Measurements from ENCODE around the gene MEGF10.
A peak's percentile ranks its signal among the peaks of the same experiment; 100 is the strongest.

Gene MEGF10

DNA sequence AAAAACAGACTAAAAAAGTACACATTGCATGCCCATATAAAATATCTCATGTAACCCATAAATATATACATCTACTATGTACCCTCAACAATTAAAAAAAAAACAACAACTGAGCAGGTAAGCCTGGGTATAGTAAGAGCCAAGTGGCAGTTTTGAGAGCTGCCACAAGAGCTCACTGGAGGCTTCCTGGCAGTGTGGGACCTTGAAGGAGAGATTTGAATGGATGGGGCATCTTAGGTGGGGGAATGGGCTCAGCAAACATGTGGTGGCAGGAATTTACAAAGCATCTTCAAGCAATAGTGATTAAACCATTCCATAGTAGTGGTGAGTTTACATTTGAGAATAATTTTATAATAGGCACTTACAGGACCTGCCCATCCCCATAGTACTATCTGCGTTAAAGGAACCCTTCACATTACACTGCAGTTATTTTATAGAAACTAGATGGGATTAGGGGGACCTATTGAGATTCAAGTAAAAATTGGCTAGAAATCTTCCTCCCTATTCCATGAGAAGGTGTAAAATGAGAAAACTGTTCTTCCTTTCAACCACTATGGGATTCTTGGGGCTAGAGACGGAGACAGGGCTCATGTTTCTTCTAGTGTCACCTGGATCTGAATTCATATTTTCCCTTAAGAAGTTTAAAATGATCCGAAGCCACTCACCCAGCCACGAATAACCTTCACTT, 6.9 kb downstream of the MEGF10 start:
- TF ChIP-seq, protein P1, sequence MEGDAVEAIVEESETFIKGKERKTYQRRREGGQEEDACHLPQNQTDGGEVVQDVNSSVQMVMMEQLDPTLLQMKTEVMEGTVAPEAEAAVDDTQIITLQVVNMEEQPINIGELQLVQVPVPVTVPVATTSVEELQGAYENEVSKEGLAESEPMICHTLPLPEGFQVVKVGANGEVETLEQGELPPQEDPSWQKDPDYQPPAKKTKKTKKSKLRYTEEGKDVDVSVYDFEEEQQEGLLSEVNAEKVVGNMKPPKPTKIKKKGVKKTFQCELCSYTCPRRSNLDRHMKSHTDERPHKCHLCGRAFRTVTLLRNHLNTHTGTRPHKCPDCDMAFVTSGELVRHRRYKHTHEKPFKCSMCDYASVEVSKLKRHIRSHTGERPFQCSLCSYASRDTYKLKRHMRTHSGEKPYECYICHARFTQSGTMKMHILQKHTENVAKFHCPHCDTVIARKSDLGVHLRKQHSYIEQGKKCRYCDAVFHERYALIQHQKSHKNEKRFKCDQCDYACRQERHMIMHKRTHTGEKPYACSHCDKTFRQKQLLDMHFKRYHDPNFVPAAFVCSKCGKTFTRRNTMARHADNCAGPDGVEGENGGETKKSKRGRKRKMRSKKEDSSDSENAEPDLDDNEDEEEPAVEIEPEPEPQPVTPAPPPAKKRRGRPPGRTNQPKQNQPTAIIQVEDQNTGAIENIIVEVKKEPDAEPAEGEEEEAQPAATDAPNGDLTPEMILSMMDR (IDR thresholded peaks at IDR 0.05; ENCODE audit: unreplicated experiment in 3 of 3): no peak
- Mint-ChIP-seq H3K27me3 (ENCODE audit: low read depth) (no peaks in the 10 kb centered on the region), H3K4me1 (peaks cover 43% of the 10 kb centered on the region), H3K4me3 (no peak overlapping the region), H3K27ac (no peak overlapping the region), H3K36me3 (ENCODE audit: low read depth) (no peaks in the 10 kb centered on the region), H3K9me3 (no peaks in the 10 kb centered on the region)

GRCh38 chr5:127298036-127298429, 7.4 kb downstream of the MEGF10 start:
- H3K27me3 Mint-ChIP-seq (ENCODE audit: low read depth): no peaks in the 10 kb centered on the region
- H3K4me3 Mint-ChIP-seq: no peak overlapping the region
- TF ChIP-seq, protein P1 (IDR thresholded peaks at IDR 0.05; ENCODE audit: unreplicated experiment in 3 of 3): no peak
- H3K27ac Mint-ChIP-seq: no peak overlapping the region
- H3K9me3 Mint-ChIP-seq: no peaks in the 10 kb centered on the region
- H3K36me3 Mint-ChIP-seq (ENCODE audit: low read depth): no peaks in the 10 kb centered on the region
- H3K4me1 Mint-ChIP-seq: peaks cover 47% of the 10 kb centered on the region

DNA sequence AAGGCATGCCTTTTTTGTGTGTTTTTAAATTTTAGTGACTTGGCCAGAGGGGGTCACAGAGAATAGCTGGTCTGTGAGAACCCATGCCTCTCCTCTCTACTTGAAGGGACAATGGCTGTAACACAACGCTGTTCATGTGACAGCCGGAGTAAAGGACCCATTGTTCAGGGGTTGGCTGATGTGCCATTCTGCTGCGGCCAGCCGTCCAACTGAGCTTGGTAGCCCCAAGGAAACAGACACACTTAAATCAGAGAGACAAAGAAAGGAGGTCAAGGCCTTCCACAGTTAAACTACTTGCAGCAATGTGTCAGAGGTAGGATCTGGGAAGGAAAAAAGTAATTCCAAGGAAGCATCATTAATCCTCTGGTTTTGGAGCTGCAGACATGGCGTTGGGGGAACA, 8.1 kb downstream of the MEGF10 start:
- H3K27me3 Mint-ChIP-seq (ENCODE audit: low read depth): no peaks in the 10 kb centered on the region
- TF ChIP-seq, protein P1 (IDR thresholded peaks at IDR 0.05; ENCODE audit: unreplicated experiment in 3 of 3): no peak
- H3K4me1 Mint-ChIP-seq: peaks cover 46% of the 10 kb centered on the region
- no peaks in the 10 kb centered on the region for H3K9me3 Mint-ChIP-seq
- no peaks in the 10 kb centered on the region for H3K36me3 Mint-ChIP-seq (ENCODE audit: low read depth)
- peak overlapping the region in 1 of 3 experiments; percentile 61 for H3K4me3 Mint-ChIP-seq
- H3K27ac Mint-ChIP-seq: no peak overlapping the region

- H3K27ac Mint-ChIP-seq: no peak overlapping the region
- peak overlapping the region in 1 of 3 experiments; percentile 43 for H3K4me3 Mint-ChIP-seq
- H3K36me3 Mint-ChIP-seq (ENCODE audit: low read depth): no peaks in the 10 kb centered on the region
- TF ChIP-seq, protein P1 (IDR thresholded peaks at IDR 0.05; ENCODE audit: unreplicated experiment in 3 of 3): no peak
- no peaks in the 10 kb centered on the region for H3K27me3 Mint-ChIP-seq (ENCODE audit: low read depth)
- peaks cover 42% of the 10 kb centered on the region for H3K4me1 Mint-ChIP-seq
- no peaks in the 10 kb centered on the region for H3K9me3 Mint-ChIP-seq
Measured at GRCh38 chr5:127299678-127300077, 9.1 kb downstream of the MEGF10 start.

DNA sequence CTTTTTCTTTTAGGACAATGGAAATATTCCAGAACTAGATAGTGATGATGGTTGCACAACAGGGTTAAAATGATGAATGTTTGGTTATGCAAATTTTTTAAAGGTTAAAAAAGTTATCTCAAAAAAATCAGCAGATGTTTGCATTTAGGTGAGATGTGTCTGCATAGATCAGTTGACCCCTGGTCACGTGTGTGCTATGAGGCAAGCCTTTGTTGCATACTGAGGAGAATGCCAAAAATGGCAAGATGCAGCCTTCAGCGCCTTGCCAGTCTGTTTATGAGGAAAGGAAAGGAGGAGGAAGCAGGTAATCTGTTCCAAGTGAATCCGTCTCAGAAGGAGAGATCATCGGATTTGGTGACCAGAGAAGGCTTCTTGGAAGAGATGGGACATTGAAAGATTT, 11.9 kb downstream of the MEGF10 start:
- no peak overlapping the region for H3K4me3 Mint-ChIP-seq
- H3K4me1 Mint-ChIP-seq: peaks cover 57% of the 10 kb centered on the region
- H3K27ac Mint-ChIP-seq: no peak overlapping the region
- H3K27me3 Mint-ChIP-seq (ENCODE audit: low read depth): no peaks in the 10 kb centered on the region
- TF ChIP-seq, protein P1 (IDR thresholded peaks at IDR 0.05; ENCODE audit: unreplicated experiment in 3 of 3): no peak
- H3K9me3 Mint-ChIP-seq: no peaks in the 10 kb centered on the region
- H3K36me3 Mint-ChIP-seq (ENCODE audit: low read depth): no peaks in the 10 kb centered on the region

DNA sequence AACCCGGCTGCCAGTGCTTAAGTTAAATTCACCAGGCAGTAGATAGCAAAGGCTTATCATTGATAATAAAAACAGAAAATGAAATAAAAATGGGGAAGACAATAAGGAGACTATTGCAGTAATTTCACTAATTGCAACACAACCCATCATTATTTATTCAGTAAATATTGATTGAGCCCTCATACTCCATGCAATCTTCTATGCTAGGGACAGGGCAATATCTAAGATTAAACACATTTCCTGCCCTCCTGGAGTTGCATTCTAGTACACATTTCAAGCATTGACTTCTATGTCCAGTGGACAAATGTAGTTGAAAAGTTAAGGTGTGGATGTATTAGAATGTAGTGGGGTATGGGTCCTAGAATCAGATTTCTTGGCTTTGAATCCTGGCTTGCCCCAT, 12.8 kb downstream of the MEGF10 start:
- no peak overlapping the region for H3K4me3 Mint-ChIP-seq
- TF ChIP-seq, protein P1 (IDR thresholded peaks at IDR 0.05; ENCODE audit: unreplicated experiment in 3 of 3): no peak
- H3K4me1 Mint-ChIP-seq: peaks cover 58% of the 10 kb centered on the region
- no peaks in the 10 kb centered on the region for H3K9me3 Mint-ChIP-seq
- H3K27ac Mint-ChIP-seq: no peak overlapping the region
- H3K27me3 Mint-ChIP-seq (ENCODE audit: low read depth): no peaks in the 10 kb centered on the region
- H3K36me3 Mint-ChIP-seq (ENCODE audit: low read depth): peaks cover 3% of the 10 kb centered on the region

Data from nephron (organoid).